HFF-Myc (cell line): ENCODE results near the gene DCDC2C.
"Not testable (repeated sequence)": the region's sequence is repeated elsewhere in the genome, so short reads cannot be mapped to it uniquely, and the experiment has no call there.

Experiments used
- DNase-seq: peaks from one replicate; pipeline ENCODE4 v3.0.0-alpha.2; 2011; ENCODE audit warnings: low read depth; ENCODE audit errors: extremely low read depth
- H3K4me3 ChIP-seq: replicated peaks from 2 replicates; pipeline ENCODE4 v1.5.1; 2011; ENCODE audit warnings: low read depth, mild to moderate bottlenecking, control low read depth, low read length
- CTCF ChIP-seq: IDR thresholded peaks from 2 replicates; pipeline ENCODE4 v1.5.1; 2012; ENCODE audit warnings: mild to moderate bottlenecking, low read depth, low read length, control low read depth; ENCODE audit errors: missing control alignments

Gene DCDC2C

DNA sequence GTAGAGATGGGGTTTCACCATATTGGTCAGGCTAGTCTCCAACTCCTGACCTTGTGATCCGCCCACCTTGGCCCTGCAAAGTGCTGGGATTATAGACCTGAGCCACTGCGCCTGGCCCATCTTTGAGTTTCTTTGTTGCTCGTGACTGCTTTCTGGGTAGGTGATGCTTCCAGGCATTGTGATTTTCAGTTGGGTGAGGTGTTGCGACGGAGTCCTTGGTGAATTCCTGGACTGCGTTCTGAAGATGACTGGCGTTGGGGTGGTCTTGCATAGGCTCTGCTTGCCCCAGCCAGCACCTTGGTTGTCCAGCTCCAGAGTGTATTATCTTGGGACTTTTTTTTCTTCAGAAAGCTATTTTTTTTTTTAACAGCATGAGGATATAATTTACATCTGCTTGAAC is 103.4 kb downstream of the DCDC2C start:
- TF ChIP-seq CTCF: no peak
- DNase-seq: no peak

GRCh38 chr2:3807853-3808252 is 104.5 kb downstream of the DCDC2C start:
- no peak for DNase-seq
- no peak overlapping the region for H3K4me3 ChIP-seq
- TF ChIP-seq CTCF: no peak

More for the DNA sequence above, 103.4 kb downstream of the DCDC2C start:
- no peak overlapping the region for H3K4me3 ChIP-seq

DNA sequence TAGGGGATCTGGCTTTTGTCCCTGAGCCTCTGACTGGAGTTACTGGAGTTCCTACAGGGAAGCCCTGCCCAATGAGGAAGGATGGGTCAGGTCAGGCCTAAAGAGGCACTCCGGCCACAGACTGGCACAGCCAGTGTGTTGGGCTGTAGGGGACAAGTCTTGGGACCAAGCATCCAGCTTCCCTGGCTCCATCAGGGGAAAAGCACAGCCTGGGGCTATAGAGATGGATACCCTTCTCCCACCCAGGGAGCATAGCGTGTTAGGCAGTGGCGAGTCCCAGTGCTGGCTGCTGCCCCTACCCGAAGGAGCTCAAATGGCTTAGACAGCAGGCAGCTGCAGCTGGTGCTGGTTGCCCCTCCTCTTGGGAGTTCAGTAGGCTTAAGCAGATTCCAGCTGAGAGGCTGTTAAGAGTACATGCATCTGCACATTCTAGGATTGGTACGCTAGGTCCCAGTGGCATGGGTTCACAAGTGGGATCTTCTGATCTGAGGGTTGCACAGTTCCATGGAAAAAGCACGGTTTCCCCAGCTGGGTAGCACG is 111.4 kb downstream of the DCDC2C start:
- no peak for TF ChIP-seq CTCF
- no peak for DNase-seq
- no peak overlapping the region for H3K4me3 ChIP-seq

DNA sequence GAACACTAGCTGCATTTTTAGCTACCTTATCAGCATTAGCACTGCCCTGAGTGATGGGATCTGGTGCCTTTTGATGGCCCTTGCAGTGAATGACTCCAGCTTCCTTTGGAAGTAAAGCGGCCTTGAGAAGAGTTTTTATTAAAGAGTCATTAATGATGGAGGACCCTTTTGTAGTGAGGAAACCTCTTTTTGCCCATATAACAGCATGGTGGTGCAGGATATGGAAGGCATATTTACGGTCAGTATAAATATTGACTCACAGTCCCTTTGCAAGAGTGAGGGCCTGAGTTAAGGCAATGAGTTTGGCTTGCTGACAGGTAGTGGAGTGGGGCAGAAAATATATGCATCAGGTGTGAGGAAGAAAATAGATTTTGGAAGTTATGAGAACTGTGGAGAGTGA is 113.8 kb downstream of the DCDC2C start:
- DNase-seq, H3K4me3 ChIP-seq: not testable (repeated sequence)

- peak; percentile 12 for DNase-seq
- TF ChIP-seq CTCF: no peak
- H3K4me3 ChIP-seq: no peak overlapping the region
These were observed 120.4 kb downstream of the DCDC2C start for GRCh38 chr2:3823748-3824147.

- TF ChIP-seq CTCF: peak; percentile 73
- no peak for DNase-seq
- no peak overlapping the region for H3K4me3 ChIP-seq
These were observed 124.5 kb downstream of the DCDC2C start for GRCh38 chr2:3827673-3828575.

- no peak for TF ChIP-seq CTCF
These were observed 127.4 kb downstream of the DCDC2C start for GRCh38 chr2:3830796-3831195.

More at GRCh38 chr2:3830796-3831195, 127.4 kb downstream of the DCDC2C start:
- H3K4me3 ChIP-seq: no peak overlapping the region
- no peak for DNase-seq
